ENCODE data around the gene SV2C. TPM values are rescaled to one million over a fixed set of nuclear protein-coding genes. Genes with fewer than 3 reads are reported as not detected.
"Not testable (repeated sequence)": the region's sequence is repeated elsewhere in the genome, so short reads cannot be mapped to it uniquely, and the experiment has no call there.

SV2C gene
- total RNA-seq, 2 donors from 2014 or later, result 0.04 to 0.15 TPM

DNA sequence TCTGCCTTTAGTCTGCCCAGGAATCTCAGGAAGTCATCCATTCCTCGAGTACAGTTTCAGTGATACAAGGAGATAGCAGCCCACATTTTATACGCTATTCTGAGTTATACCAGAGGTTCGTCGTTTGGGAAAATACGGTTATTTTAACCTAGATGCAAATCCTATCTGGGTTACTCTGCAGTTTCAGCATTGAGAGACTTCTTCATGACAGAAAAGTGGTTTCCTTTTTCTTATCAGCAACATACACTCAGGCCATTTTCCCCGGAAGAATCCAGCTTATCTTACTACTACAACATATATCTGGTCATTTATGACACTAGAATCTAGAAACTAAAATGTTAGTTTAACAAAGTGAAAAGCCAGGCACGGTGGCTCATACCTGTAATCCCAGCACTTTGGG is 236.5 kb downstream of the SV2C start:
- Histone ChIP-seq H3K9me3 (no peaks in the 10 kb centered on the region), H3K4me3 (no peak overlapping the region), H3K4me1 (no peaks in the 10 kb centered on the region), H3K27me3 (no peaks in the 10 kb centered on the region), H3K36me3 (no peaks in the 10 kb centered on the region), H3K27ac (no peak overlapping the region)
- no peak for DNase-seq (ENCODE audit: low spot score)
- TF ChIP-seq, protein P1, sequence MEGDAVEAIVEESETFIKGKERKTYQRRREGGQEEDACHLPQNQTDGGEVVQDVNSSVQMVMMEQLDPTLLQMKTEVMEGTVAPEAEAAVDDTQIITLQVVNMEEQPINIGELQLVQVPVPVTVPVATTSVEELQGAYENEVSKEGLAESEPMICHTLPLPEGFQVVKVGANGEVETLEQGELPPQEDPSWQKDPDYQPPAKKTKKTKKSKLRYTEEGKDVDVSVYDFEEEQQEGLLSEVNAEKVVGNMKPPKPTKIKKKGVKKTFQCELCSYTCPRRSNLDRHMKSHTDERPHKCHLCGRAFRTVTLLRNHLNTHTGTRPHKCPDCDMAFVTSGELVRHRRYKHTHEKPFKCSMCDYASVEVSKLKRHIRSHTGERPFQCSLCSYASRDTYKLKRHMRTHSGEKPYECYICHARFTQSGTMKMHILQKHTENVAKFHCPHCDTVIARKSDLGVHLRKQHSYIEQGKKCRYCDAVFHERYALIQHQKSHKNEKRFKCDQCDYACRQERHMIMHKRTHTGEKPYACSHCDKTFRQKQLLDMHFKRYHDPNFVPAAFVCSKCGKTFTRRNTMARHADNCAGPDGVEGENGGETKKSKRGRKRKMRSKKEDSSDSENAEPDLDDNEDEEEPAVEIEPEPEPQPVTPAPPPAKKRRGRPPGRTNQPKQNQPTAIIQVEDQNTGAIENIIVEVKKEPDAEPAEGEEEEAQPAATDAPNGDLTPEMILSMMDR (IDR thresholded peaks at IDR 0.05), result no peak

DNA sequence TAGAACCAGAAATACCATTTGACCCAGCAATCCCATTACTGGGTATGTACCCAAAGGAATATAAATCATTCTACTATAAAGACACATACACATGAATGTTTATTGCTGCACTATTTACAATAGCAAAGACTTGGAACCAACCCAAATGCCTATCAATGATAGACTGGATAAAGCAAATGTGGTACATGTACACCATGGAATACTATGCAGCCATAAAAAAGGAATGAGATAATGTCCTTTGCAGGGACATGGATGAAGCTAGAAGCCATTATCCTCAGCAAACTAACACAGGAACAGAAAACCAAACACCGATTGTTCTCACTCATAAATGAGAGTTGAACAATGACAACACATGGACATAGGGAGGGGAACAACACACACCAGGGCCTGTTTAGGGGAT is 240.3 kb downstream of the SV2C start:
- not testable (repeated sequence) for H3K4me1 ChIP-seq; DNase-seq (ENCODE audit: low spot score); H3K36me3 ChIP-seq; H3K27me3 ChIP-seq; H3K9me3 ChIP-seq; H3K4me3 ChIP-seq; H3K27ac ChIP-seq

DNA sequence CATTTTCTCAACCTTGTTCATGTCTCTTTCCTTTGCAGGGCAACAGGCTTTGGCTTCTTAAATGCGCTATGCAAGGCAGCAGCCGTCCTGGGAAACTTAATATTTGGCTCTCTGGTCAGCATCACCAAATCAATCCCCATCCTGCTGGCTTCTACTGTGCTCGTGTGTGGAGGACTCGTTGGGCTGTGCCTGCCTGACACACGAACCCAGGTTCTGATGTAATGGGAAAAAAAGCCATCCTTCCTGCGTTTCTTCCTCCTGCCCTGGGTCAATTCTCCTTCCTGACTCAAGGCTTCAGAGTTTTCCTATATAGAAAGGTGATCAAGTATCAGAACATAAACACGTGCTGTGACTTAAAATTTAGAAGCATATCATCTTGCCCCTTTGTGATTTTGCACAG is 242.1 kb downstream of the SV2C start:
- peaks cover 0 to 9% of the 10 kb centered on the region in 2 donors for H3K4me1 ChIP-seq
- no peak for DNase-seq (ENCODE audit: low spot score)
- TF ChIP-seq, protein P1 (IDR thresholded peaks at IDR 0.05), result no peak
- no peaks in the 10 kb centered on the region for H3K36me3 ChIP-seq
- H3K27me3 ChIP-seq, result no peaks in the 10 kb centered on the region
- H3K27ac ChIP-seq, result no peak overlapping the region
- H3K4me3 ChIP-seq, result no peak overlapping the region
- H3K9me3 ChIP-seq, result no peaks in the 10 kb centered on the region

DNA sequence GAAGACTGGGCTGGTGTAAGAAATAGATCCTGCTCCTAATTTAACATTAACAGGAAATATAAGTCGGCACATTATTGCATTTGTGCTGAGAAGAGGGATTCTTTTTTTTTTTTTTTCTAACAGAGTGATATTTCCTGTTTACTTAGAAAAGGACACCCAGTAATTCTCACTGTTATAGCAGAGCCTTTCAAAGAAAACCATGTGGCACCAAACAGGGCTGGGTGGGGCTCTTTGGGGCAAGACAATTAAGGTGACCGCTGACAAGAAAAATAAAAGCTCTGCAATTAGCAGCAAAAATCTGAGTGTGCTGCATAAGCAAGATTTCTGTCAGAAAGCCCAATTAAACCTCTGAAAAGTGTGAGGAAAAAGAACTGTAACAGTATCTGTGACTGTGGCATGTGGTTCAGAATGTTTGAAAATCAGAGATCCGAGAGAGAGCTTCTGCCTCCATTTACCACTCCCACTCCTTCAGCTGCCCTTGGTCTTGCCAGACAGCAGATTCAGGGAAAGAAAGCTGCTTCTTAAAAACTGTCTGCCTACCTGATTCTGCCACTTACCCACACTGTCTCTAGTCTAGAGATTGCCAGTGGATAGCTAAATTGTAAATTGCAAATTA is 242.8 kb downstream of the SV2C start:
- Histone ChIP-seq H3K27ac (no peak overlapping the region), H3K4me3 (no peak overlapping the region), H3K4me1 (peaks cover 0 to 9% of the 10 kb centered on the region in 2 donors), H3K9me3 (no peaks in the 10 kb centered on the region), H3K27me3 (no peaks in the 10 kb centered on the region), H3K36me3 (no peaks in the 10 kb centered on the region)
- TF ChIP-seq, protein P1 (IDR thresholded peaks at IDR 0.05), result no peak
- no peak for DNase-seq (ENCODE audit: low spot score)

DNA sequence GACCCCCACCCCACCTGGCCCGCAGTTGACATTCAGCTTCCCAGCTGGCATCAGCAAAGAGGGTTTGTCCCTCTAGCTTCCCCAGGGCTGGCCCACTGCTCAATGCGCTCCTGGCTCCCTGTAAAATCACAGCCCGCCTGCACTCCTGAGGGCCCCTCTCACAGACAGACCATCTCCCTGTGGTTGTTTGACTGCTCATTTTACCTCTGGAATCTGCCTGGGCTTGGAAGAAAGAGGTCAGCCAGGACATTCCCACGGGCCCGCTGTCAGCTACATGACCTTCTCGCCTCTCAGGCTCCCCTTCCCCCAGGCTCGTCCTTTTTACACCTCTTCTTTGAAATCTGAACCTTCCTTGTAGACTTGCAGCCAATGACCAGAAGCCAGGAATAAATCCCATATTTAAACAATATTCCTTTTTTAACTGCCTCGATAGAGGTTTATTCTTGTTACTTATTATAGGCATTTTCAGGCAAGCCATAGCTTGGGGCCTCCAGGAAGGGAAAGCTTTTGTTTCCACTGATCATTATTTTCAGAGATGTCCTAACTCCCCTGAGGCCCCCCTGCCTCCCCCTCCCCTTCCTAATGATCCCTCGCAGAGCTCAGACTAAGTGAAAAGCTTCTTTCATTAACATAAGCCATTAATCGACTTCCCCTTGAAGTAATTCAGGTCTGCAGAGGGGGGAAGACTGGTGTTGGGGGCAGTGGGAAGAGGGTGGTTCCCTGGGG is 243.6 kb downstream of the SV2C start:
- TF ChIP-seq, protein P1 (IDR thresholded peaks at IDR 0.05), result no peak
- H3K4me1 ChIP-seq, result peaks cover 0 to 9% of the 10 kb centered on the region in 2 donors
- H3K9me3 ChIP-seq, result no peaks in the 10 kb centered on the region
- no peaks in the 10 kb centered on the region for H3K36me3 ChIP-seq
- H3K27me3 ChIP-seq, result no peaks in the 10 kb centered on the region
- no peak overlapping the region for H3K4me3 ChIP-seq
- no peak overlapping the region for H3K27ac ChIP-seq
- DNase-seq (ENCODE audit: low spot score), result no peak

DNA sequence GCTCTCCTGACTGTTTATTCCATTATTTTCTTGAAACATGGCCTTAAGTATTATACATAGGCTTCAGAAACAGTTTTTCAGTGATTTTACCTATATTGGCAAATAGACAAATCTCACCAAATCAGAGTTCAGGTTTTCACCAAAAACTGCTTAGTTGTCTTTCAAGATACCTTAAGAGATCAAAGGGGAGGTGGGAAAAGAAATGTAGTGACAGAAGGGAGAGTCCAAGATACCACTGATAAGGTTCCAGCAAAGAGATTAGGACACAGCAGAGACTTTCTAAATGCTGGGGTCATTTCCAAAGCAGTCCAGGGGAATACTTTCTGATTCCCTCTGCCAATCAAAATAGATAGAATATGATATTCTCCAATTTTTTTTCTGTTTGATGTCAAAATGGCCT is 246.2 kb downstream of the SV2C start:
- Histone ChIP-seq H3K4me1 (peaks cover 0 to 9% of the 10 kb centered on the region in 2 donors), H3K27ac (no peak overlapping the region), H3K27me3 (no peaks in the 10 kb centered on the region), H3K9me3 (no peaks in the 10 kb centered on the region), H3K4me3 (no peak overlapping the region), H3K36me3 (no peaks in the 10 kb centered on the region)
- TF ChIP-seq, protein P1 (IDR thresholded peaks at IDR 0.05), result no peak
- DNase-seq (ENCODE audit: low spot score), result no peak
